ENCODE results near the gene SPON2. TPM values are rescaled to one million over a fixed set of nuclear protein-coding genes. Genes with fewer than 3 reads are reported as not detected.

SPON2 gene
- total and polyA plus RNA-seq, 2 of the 4 experiments (the other 2 are of a cell fraction), result 21.1 to 177 TPM

DNA sequence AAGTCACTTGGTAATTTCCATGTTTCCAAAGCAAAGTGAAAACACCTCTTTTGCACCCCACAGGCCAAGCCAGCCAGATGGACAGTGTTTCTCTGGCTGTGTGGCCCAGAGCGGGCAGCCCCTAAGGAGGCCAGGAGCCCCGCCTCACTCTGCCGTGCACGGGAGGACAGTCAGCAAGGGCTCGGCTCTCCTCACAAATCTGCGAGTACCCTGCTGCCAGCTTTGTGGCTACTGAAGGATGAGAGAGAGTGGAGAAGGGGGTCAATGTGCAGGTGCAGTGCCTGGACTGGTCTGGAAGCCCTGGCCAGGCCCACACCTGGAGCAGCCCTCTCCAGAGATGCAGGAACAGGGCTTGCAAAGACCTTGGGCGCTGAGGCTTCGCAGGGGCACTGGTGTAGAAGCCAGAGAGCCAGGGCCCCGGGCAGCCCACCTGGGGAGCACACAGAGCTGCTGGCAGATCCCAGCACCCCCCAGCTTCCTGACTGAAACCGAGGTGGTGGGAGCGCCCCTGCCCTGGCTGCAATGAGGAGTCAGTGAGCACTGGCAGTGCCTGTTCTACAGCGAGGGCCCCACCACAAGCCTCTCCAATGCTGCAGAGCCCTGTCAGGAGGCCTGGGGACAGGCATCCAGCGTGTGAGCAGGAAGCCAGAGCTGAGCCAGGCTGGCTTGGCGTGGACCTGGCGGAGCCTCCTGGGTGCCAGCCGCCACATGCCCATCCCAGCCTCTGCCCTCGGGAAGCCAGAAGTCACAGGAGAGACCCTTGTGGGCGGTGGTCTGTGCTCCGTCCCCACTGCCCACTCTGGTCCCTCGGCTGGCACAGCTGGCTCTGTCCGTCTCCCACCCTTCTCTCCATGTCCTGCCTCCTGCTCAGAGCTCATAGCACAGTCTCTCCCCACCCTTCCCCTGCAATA lies 3.9 kb downstream of the SPON2 start:
- no peak overlapping the region for H3K27ac ChIP-seq (ENCODE audit: insufficient read depth, low read length)
- intact Hi-C loops (cut with micrococcal nuclease), result loop anchor here (5.0 kb wide), 1 partner anchor 34 kb away; no protein-coding TSS in a partner anchor
- TF ChIP-seq FOS (IDR thresholded peaks at IDR 0.05; ENCODE audit: low read depth, low read length) (no peak), MAZ (IDR thresholded peaks at IDR 0.05; ENCODE audit: borderline replicate concordance, low read depth, low read length) (no peak), RAD21 (IDR thresholded peaks at IDR 0.05; ENCODE audit: low read length) (no peak), MXI1 (IDR thresholded peaks at IDR 0.05; ENCODE audit: borderline replicate concordance, low read depth, low read length) (no peak), CHD1 (IDR thresholded peaks at IDR 0.05; ENCODE audit: low read depth, low read length) (no peak), SMC3 (IDR thresholded peaks at IDR 0.05; ENCODE audit: low read depth, low read length) (no peak), RFX5 (IDR thresholded peaks at IDR 0.05; ENCODE audit: low read depth, low read length) (no peak), POLR2A (IDR thresholded peaks at IDR 0.05; ENCODE audit: low read depth, low read length) (no peak), RCOR1 (IDR thresholded peaks at IDR 0.05; ENCODE audit: insufficient replicate concordance, low read length) (no peak), BHLHE40 (IDR thresholded peaks at IDR 0.05; ENCODE audit: low read depth, low read length) (no peak), CEBPB (IDR thresholded peaks at IDR 0.05; ENCODE audit: low read depth, low read length) (no peak), NFE2L2 (IDR thresholded peaks at IDR 0.05; ENCODE audit: low read depth, low read length) (no peak)
- TF ChIP-seq, protein P1, sequence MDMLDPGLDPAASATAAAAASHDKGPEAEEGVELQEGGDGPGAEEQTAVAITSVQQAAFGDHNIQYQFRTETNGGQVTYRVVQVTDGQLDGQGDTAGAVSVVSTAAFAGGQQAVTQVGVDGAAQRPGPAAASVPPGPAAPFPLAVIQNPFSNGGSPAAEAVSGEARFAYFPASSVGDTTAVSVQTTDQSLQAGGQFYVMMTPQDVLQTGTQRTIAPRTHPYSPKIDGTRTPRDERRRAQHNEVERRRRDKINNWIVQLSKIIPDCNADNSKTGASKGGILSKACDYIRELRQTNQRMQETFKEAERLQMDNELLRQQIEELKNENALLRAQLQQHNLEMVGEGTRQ (IDR thresholded peaks at IDR 0.05; ENCODE audit: low read depth, low read length), result no peak
- TF ChIP-seq, protein P2, sequence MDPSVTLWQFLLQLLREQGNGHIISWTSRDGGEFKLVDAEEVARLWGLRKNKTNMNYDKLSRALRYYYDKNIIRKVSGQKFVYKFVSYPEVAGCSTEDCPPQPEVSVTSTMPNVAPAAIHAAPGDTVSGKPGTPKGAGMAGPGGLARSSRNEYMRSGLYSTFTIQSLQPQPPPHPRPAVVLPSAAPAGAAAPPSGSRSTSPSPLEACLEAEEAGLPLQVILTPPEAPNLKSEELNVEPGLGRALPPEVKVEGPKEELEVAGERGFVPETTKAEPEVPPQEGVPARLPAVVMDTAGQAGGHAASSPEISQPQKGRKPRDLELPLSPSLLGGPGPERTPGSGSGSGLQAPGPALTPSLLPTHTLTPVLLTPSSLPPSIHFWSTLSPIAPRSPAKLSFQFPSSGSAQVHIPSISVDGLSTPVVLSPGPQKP (IDR thresholded peaks at IDR 0.05; ENCODE audit: borderline replicate concordance, low read depth, low read length), result no peak

More for the DNA sequence above, 3.9 kb downstream of the SPON2 start:
- Histone ChIP-seq H3K4ac (ENCODE audit: low read depth, low read length) (peak overlapping the region; percentile 65), H4K8ac (ENCODE audit: low read depth in 2 of 2, low read length in 2 of 2) (peak overlapping the region in 1 of 2 experiments; percentile 15; a peak in 1 of 4 replicates), H3K56ac (ENCODE audit: extremely low read depth, insufficient read depth, low read length) (no peak overlapping the region), H3K4me2 (ENCODE audit: low read depth, low read length) (no peak overlapping the region; the same call in 1 of the 2 replicates), H3K4me3 (ENCODE audit: insufficient read depth, low read depth, low read length) (no peak overlapping the region), H3K4me1 (ENCODE audit: control insufficient read depth, insufficient read depth, low read length) (peaks cover 13% of the 10 kb centered on the region), H3K23ac (ENCODE audit: low read depth, low read length) (no peak overlapping the region), H3K9ac (ENCODE audit: low read depth, low read length) (no peak overlapping the region), H3K27me3 (ENCODE audit: control insufficient read depth, insufficient read depth, low read length) (no peaks in the 10 kb centered on the region), H2AFZ (replicated peaks; ENCODE audit: low read length, poor library complexity) (no peak overlapping the region), H4K5ac (ENCODE audit: low read depth, low read length) (no peak overlapping the region), H2BK15ac (ENCODE audit: low read depth, low read length) (0 out of 3 replicates have a peak overlapping the region, but pooled peaks have one; percentile 16), H2BK5ac (ENCODE audit: low read depth, low read length, poor library complexity, severe bottlenecking) (no peak overlapping the region), H4K91ac (ENCODE audit: insufficient read depth, low read depth, low read length) (peak overlapping the region; percentile 15; the same call in 1 of the 2 replicates), H3K9me3 (ENCODE audit: control insufficient read depth, insufficient read depth, low read length) (peaks cover 3% of the 10 kb centered on the region; the same call in 1 of the 2 replicates), H3K36me3 (ENCODE audit: control insufficient read depth, insufficient read depth, low read length) (peaks cover 22% of the 10 kb centered on the region; the same call in 1 of the 2 replicates), H2BK120ac (ENCODE audit: low read depth, low read length) (peak overlapping the region; percentile 68; the same call in 1 of the 2 replicates), H2AK5ac (ENCODE audit: low read depth, low read length) (peak overlapping the region; percentile 80), H3K9me1 (ENCODE audit: insufficient read depth, low read length) (peaks cover 3% of the 10 kb centered on the region; the same call in 1 of the 2 replicates), H2AK9ac (replicated peaks; ENCODE audit: low read depth, low read length, poor library complexity) (peak overlapping the region; percentile 71), H3K79me1 (ENCODE audit: low read depth in 1 of 2, low read length in 2 of 2) (peaks cover 0 to 5% of the 10 kb centered on the region in 2 experiments; a peak in 1 of 4 replicates), H3K14ac (replicated peaks; ENCODE audit: low read depth, low read length) (peak overlapping the region; percentile 25; the same call in 1 of the 2 replicates), H4K20me1 (ENCODE audit: insufficient read depth, low read length) (no peaks in the 10 kb centered on the region), H2BK20ac (ENCODE audit: low read depth, low read length) (no peak overlapping the region), H3K18ac (ENCODE audit: low read depth, low read length) (no peak overlapping the region)
- dilution Hi-C loops (cut with HindIII; ENCODE audit: low sequenced_read_pairs, unreplicated experiment) (no loop called here), in situ Hi-C loops (cut with MboI; ENCODE audit: low sequenced_read_pairs) (loop anchor here (5.0 to 25.0 kb wide), 2 partner anchors 54 to 469 kb away; no protein-coding TSS in a partner anchor)
- BruUV-seq (replicated peaks), result no TSS peak
- no peak for DNase-seq
- no peak for ATAC-seq (ENCODE audit: low read depth)
- 97% methylated on average over 10 of the region's 21 CpGs; no CpG with 5 or more reads in 1 of the 2 experiments for WGBS, 2 experiments (ENCODE audit: extremely low coverage in 2 of 2, insufficient read length in 1 of 2)
- POLR2A ChIA-PET (ENCODE audit: unreplicated experiment), result no interaction called here
- CTCF ChIA-PET, result no interaction called here

All from IMR-90 (cell line).